NOMO-1 (cell line): Measurements from ENCODE around the gene TMEM59.
A peak's percentile ranks its signal among the peaks of the same experiment; 100 is the strongest.
"Not testable (repeated sequence)": the region's sequence is repeated elsewhere in the genome, so short reads cannot be mapped to it uniquely, and the experiment has no call there.

Source experiments
- DNase-seq, 2 experiments: peaks; one replicate each; lab custom pipeline; 2025; ENCODE audit not compliant: unreplicated experiment in 2 of 2; lab: John Stamatoyannopoulos, UW

The TMEM59 gene

GRCh38 chr1:54054438-54054749 lies 1.4 kb upstream of the TMEM59 start:
- DNase-seq, result no peak

- peak in 1 of 2 experiments; percentile 42 for DNase-seq
Measured at GRCh38 chr1:54053745-54054437, 887 bp upstream of the TMEM59 start.

GRCh38 chr1:54052431-54052933 lies 522 bp downstream of the TMEM59 start:
- no peak for DNase-seq

- no peak for DNase-seq
Measured at GRCh38 chr1:54051933-54052430, 1.0 kb downstream of the TMEM59 start.

- DNase-seq, result not testable (repeated sequence)
Measured at GRCh38 chr1:54050435-54050834, 2.6 kb downstream of the TMEM59 start.

- DNase-seq, result peak in 1 of 2 experiments; percentile 14
Measured at GRCh38 chr1:54047384-54048305, 5.4 kb downstream of the TMEM59 start.

- no peak for DNase-seq
Measured at GRCh38 chr1:54046671-54047383, 6.2 kb downstream of the TMEM59 start.

- DNase-seq, result no peak
Measured at GRCh38 chr1:54045496-54045895, 7.5 kb downstream of the TMEM59 start.

GRCh38 chr1:54041806-54042205 lies 11.2 kb downstream of the TMEM59 start:
- DNase-seq, result peak in 1 of 2 experiments; percentile 12

- DNase-seq, result no peak
Measured at GRCh38 chr1:54037476-54037875, 15.5 kb downstream of the TMEM59 start.

GRCh38 chr1:54028306-54029251 lies 24.4 kb downstream of the TMEM59 start:
- no peak for DNase-seq

GRCh38 chr1:54027848-54028247 lies 25.2 kb downstream of the TMEM59 start:
- DNase-seq, result no peak

GRCh38 chr1:54024811-54025210 lies 28.2 kb downstream of the TMEM59 start:
- DNase-seq, result not testable (repeated sequence)

GRCh38 chr1:54024358-54024757 lies 28.6 kb downstream of the TMEM59 start:
- no peak for DNase-seq

GRCh38 chr1:54019562-54020176 lies 33.3 kb downstream of the TMEM59 start:
- DNase-seq, result peak in 1 of 2 experiments; percentile 5

- DNase-seq, result no peak
Measured at GRCh38 chr1:54018635-54019034, 34.4 kb downstream of the TMEM59 start.

GRCh38 chr1:54017979-54018378 lies 35.0 kb downstream of the TMEM59 start, which contains the start of gene LDLRAD1:
TSS of gene LDLRAD1 (minus strand) at chr1:54018186. CDS start at chr1:54018112, 74 bp downstream.
- no peak for DNase-seq

- DNase-seq, result no peak
Measured at GRCh38 chr1:54016343-54017282, 36.4 kb downstream of the TMEM59 start.
